GM21619 (cell line): ENCODE data around the gene ACTR3C.

ENCODE experiments used
- ATAC-seq: cut with Tn5 transposase; IDR thresholded peaks from one replicate; pipeline ENCODE4 v1.9.1; 2021; ENCODE audit not compliant: unreplicated experiment

ACTR3C gene

GRCh38 chr7:150322833-150323681 lies at the start of gene ACTR3C, which contains the start of gene LRRC61:
Gene ACTR3C (minus strand): TSS chr7:150323545. CDS start chr7:150295296, 28,249 bp downstream.
Gene LRRC61 (plus strand): TSS chr7:150323355. CDS start chr7:150336862, 13,507 bp downstream.
- ATAC-seq: peak; percentile 57

GRCh38 chr7:150372271-150373048 lies 49.1 kb upstream of the ACTR3C start:
- no peak for ATAC-seq

GRCh38 chr7:150371996-150372270 lies 48.6 kb upstream of the ACTR3C start:
- ATAC-seq: no peak

GRCh38 chr7:150371131-150371995 lies 48.0 kb upstream of the ACTR3C start:
- no peak for ATAC-seq

GRCh38 chr7:150370612-150371071 lies 47.3 kb upstream of the ACTR3C start:
- ATAC-seq: no peak

GRCh38 chr7:150369748-150370501 lies 46.6 kb upstream of the ACTR3C start:
- ATAC-seq: no peak

GRCh38 chr7:150368884-150369747 lies 45.8 kb upstream of the ACTR3C start:
- ATAC-seq: peak; percentile 43

- peak; percentile 45 for ATAC-seq
Observed at GRCh38 chr7:150368096-150368883, 44.9 kb upstream of the ACTR3C start, which contains the start of gene REPIN1. Gene REPIN1 (plus strand): TSS chr7:150368822. CDS start chr7:150369712, 890 bp downstream.

GRCh38 chr7:150367677-150368095 lies 44.3 kb upstream of the ACTR3C start:
- no peak for ATAC-seq

GRCh38 chr7:150365673-150366398 lies 42.5 kb upstream of the ACTR3C start:
- no peak for ATAC-seq

GRCh38 chr7:150365194-150365593 lies 41.8 kb upstream of the ACTR3C start:
- no peak for ATAC-seq

- no peak for ATAC-seq
Observed at GRCh38 chr7:150363872-150364271, 40.5 kb upstream of the ACTR3C start.

GRCh38 chr7:150363370-150363769 lies 40.0 kb upstream of the ACTR3C start:
- no peak for ATAC-seq

GRCh38 chr7:150361807-150362621 lies 38.7 kb upstream of the ACTR3C start:
- ATAC-seq: no peak

- ATAC-seq: no peak
Observed at GRCh38 chr7:150361402-150361801, 38.1 kb upstream of the ACTR3C start.

- ATAC-seq: no peak
Observed at GRCh38 chr7:150360363-150361058, 37.2 kb upstream of the ACTR3C start.
